GM23248 (cell line): Measurements from ENCODE around the gene MCL1.

ENCODE experiments used
- EZH2 ChIP-seq: fragments of 200-600 bp; sonication (generic); IDR thresholded peaks from 2 replicates; pipeline ENCODE4 v1.6.1; 2018; ENCODE audit warnings: antibody characterized with exemption, mild to moderate bottlenecking; ENCODE audit not compliant: insufficient read depth, poor library complexity, severe bottlenecking
- EZH2phosphoT487 ChIP-seq: fragments of 200-600 bp; sonication (generic); IDR thresholded peaks from 2 replicates; pipeline ENCODE4 v1.6.1; 2018; ENCODE audit warnings: antibody characterized with exemption, moderate library complexity, mild to moderate bottlenecking, low read depth; ENCODE audit not compliant: insufficient read depth

DNA sequence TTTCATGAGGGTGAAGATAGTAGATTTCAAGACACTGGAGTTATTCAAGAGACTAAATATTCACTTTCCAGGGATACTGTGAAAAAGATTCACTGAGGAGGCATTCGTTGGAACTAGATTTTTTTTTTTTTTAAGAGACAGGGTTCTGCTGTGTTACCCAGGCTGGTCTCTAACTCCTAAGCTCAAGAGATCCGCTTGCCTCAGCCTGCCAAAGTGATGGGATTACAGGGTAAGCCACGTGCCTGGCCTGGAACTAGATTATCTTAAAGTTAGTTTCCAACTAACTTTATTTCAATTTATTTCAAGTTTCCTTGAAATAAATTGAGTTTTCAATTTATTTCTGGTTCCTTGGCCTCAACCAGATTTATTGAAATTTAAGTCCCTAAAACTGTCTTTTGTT is 24.3 kb upstream of the MCL1 start:
- TF ChIP-seq EZH2 = no peak
- no peak for TF ChIP-seq EZH2phosphoT487
